ENCODE results near the gene ZNF582.
"Not testable (repeated sequence)": the region's sequence is repeated elsewhere in the genome, so short reads cannot be mapped to it uniquely, and the experiment has no call there.

Gene ZNF582

GRCh38 chr19:56350416-56351045, 42.8 kb downstream of the ZNF582 start:
- DNase-seq (ENCODE audit: low spot score): peak; percentile 45

GRCh38 chr19:56348289-56348877, 45.0 kb downstream of the ZNF582 start:
- no peak for DNase-seq (ENCODE audit: low spot score)
- TF ChIP-seq, protein P1, sequence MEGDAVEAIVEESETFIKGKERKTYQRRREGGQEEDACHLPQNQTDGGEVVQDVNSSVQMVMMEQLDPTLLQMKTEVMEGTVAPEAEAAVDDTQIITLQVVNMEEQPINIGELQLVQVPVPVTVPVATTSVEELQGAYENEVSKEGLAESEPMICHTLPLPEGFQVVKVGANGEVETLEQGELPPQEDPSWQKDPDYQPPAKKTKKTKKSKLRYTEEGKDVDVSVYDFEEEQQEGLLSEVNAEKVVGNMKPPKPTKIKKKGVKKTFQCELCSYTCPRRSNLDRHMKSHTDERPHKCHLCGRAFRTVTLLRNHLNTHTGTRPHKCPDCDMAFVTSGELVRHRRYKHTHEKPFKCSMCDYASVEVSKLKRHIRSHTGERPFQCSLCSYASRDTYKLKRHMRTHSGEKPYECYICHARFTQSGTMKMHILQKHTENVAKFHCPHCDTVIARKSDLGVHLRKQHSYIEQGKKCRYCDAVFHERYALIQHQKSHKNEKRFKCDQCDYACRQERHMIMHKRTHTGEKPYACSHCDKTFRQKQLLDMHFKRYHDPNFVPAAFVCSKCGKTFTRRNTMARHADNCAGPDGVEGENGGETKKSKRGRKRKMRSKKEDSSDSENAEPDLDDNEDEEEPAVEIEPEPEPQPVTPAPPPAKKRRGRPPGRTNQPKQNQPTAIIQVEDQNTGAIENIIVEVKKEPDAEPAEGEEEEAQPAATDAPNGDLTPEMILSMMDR (IDR thresholded peaks at IDR 0.05; ENCODE audit: extremely low read depth, missing control alignments): peak; percentile 37

More at GRCh38 chr19:56350416-56351045, 42.8 kb downstream of the ZNF582 start:
- TF ChIP-seq, protein P1 (IDR thresholded peaks at IDR 0.05; ENCODE audit: extremely low read depth, missing control alignments): peak; percentile 59

GRCh38 chr19:56347163-56347778, 46.1 kb downstream of the ZNF582 start:
- DNase-seq (ENCODE audit: low spot score): no peak
- TF ChIP-seq, protein P1 (IDR thresholded peaks at IDR 0.05; ENCODE audit: extremely low read depth, missing control alignments): no peak

DNA sequence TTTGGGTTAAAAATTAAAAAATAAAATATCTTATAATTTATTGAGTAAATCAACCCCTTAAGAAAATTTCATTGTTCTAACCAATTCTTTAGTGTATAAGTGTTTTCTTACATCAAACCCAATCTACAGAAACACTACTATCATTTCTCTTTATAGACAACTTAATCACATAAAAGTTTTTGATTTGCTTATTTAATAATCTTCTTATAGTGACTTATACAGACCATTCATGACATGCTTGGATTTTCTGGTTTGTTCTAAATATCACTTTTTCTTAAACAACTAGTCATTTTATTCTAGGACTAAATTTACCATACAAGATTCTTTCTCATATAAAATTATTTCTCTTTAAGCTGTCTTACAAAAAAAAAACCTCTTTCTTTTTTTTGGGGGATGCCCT, 51.4 kb downstream of the ZNF582 start:
- no peak for DNase-seq (ENCODE audit: low spot score)
- TF ChIP-seq, protein P1 (IDR thresholded peaks at IDR 0.05; ENCODE audit: extremely low read depth, missing control alignments): no peak

- DNase-seq (ENCODE audit: low spot score): not testable (repeated sequence)
These were observed 54.3 kb downstream of the ZNF582 start for GRCh38 chr19:56339031-56339430.

- DNase-seq (ENCODE audit: low spot score): not testable (repeated sequence)
These were observed 56.3 kb downstream of the ZNF582 start for GRCh38 chr19:56337077-56337476.

DNA sequence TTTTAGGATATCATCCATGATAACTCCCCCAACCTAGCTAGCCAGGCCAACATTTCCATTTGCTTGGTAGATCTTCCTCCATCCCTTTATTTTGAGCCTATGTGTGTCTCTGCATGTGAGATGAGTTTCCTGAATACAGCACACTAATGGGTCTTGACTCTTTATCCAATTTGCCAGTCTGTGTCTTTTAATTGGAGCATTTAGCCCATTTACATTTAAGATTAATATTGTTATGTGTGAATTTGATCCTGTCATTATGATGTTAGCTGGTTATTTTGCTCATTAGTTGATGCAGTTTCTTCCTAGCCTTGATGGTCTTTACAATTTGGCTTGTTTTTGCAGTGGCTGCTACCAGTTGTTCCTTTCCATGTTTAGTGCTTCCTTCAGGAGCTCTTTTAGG, 58.0 kb downstream of the ZNF582 start:
- DNase-seq (ENCODE audit: low spot score): not testable (repeated sequence)

- peak; percentile 57 for DNase-seq (ENCODE audit: low spot score)
- TF ChIP-seq, protein P1 (IDR thresholded peaks at IDR 0.05; ENCODE audit: extremely low read depth, missing control alignments): peak; percentile 64
These were observed 59.8 kb downstream of the ZNF582 start for GRCh38 chr19:56333506-56333905.
